HEK293 (cell line): Measurements from ENCODE around the gene NXPH4.

Source experiments
- CTCF ChIA-PET: fragments of 350-600 bp; formaldehyde crosslinking; extraction: SDS; loops from one replicate; lab custom pipeline; 2021; ENCODE audit warnings: antibody characterized with exemption; lab: Yijun Ruan, JAX
- POLR2A ChIA-PET: fragments of 300-600 bp; formaldehyde crosslinking; extraction: SDS; loops from one replicate; lab custom pipeline; 2020; ENCODE audit warnings: antibody characterized with exemption, inconsistent platforms; lab: Yijun Ruan, JAX
- H3K27ac ChIP-seq: fragments of 200-500 bp; sonication (Bioruptor generic); 2 replicates; pipeline ENCODE4 v1.5.1; 2014; ENCODE audit warnings: low read depth, low read length, control low read depth, inconsistent platforms; ENCODE audit errors: extremely low read depth
- H3K36me3 ChIP-seq, 2 experiments: fragments of 200-500 bp in 1 of 2; sonication (Bioruptor generic) in 1 of 2; 1 replicate in 1 of 2; 2 replicates in 1 of 2; pipeline ENCODE4 v1.5.1; 2014 to 2017; ENCODE audit warnings: inconsistent platforms in 2 of 2, low read length in 2 of 2; ENCODE audit not compliant: control insufficient read depth in 2 of 2, insufficient read depth in 1 of 2
- H3K4me1 ChIP-seq: fragments of 200-500 bp; sonication (Bioruptor generic); 2 replicates; pipeline ENCODE4 v1.5.1; 2014; ENCODE audit warnings: mild to moderate bottlenecking, low read length, inconsistent platforms; ENCODE audit not compliant: control insufficient read depth, insufficient read depth
- H3K4me3 ChIP-seq: 2 replicates; pipeline ENCODE4 v1.5.1; 2011; ENCODE audit warnings: low read depth, mild to moderate bottlenecking, control low read depth, low read length, moderate library complexity
- H3K9me3 ChIP-seq: fragments of 200-500 bp; sonication (Bioruptor generic); 2 replicates; pipeline ENCODE4 v1.5.1; 2014; ENCODE audit warnings: low read depth, low read length, inconsistent platforms; ENCODE audit not compliant: control insufficient read depth, insufficient read depth
- EGR2 ChIP-seq: fragments of 450-650 bp; formaldehyde crosslinking; IDR thresholded peaks from 2 replicates; pipeline ENCODE4 v1.5.1; 2016; ENCODE audit warnings: low read depth, missing biosample characterization, missing genetic modification characterization
- GLIS1 ChIP-seq: fragments of 450-650 bp; formaldehyde crosslinking; IDR thresholded peaks from 2 replicates; pipeline ENCODE4 v1.5.1; 2016; ENCODE audit warnings: missing biosample characterization, missing genetic modification characterization
- KLF1 ChIP-seq: fragments of 450-650 bp; formaldehyde crosslinking; IDR thresholded peaks from 2 replicates; pipeline ENCODE4 v1.5.1; 2016; ENCODE audit warnings: missing biosample characterization, missing genetic modification characterization
- KLF9 ChIP-seq: fragments of 450-650 bp; formaldehyde crosslinking; IDR thresholded peaks from 2 replicates; pipeline ENCODE4 v1.5.1; 2016; ENCODE audit warnings: missing biosample characterization, missing genetic modification characterization, low read depth
- OSR2 ChIP-seq: fragments of 450-650 bp; formaldehyde crosslinking; IDR thresholded peaks from 2 replicates; pipeline ENCODE4 v1.5.1; 2016; ENCODE audit warnings: missing biosample characterization, missing genetic modification characterization
- SP2 ChIP-seq: fragments of 450-650 bp; formaldehyde crosslinking; IDR thresholded peaks from 2 replicates; pipeline ENCODE4 v1.5.1; 2016; ENCODE audit warnings: missing biosample characterization, missing genetic modification characterization
- ZBTB1 ChIP-seq: fragments of 450-650 bp; formaldehyde crosslinking; IDR thresholded peaks from 2 replicates; pipeline ENCODE4 v1.5.1; 2016; ENCODE audit warnings: missing biosample characterization, missing genetic modification characterization
- ZEB2 ChIP-seq: fragments of 450-650 bp; formaldehyde crosslinking; IDR thresholded peaks from 2 replicates; pipeline ENCODE4 v1.5.1; 2016; ENCODE audit warnings: missing biosample characterization, missing genetic modification characterization
- ZFHX2 ChIP-seq: fragments of 450-650 bp; formaldehyde crosslinking; conservative IDR thresholded peaks from 2 replicates; pipeline ENCODE4 v1.5.1; 2016; ENCODE audit warnings: missing biosample characterization, missing genetic modification characterization
- ZFP37 ChIP-seq: fragments of 450-650 bp; formaldehyde crosslinking; IDR thresholded peaks from 2 replicates; pipeline ENCODE4 v1.5.1; 2016; ENCODE audit warnings: missing biosample characterization, missing genetic modification characterization
- ZNF19 ChIP-seq: fragments of 450-650 bp; formaldehyde crosslinking; IDR thresholded peaks from 2 replicates; pipeline ENCODE4; 2016; ENCODE audit warnings: missing biosample characterization, missing genetic modification characterization, low read depth
- ZNF341 ChIP-seq: fragments of 450-650 bp; formaldehyde crosslinking; IDR thresholded peaks from 2 replicates; pipeline ENCODE4; 2016; ENCODE audit warnings: low read depth, missing biosample characterization, missing genetic modification characterization
- ZNF404 ChIP-seq: fragments of 450-650 bp; formaldehyde crosslinking; IDR thresholded peaks from 2 replicates; pipeline ENCODE4 v1.5.1; 2017; ENCODE audit warnings: missing biosample characterization, missing genetic modification characterization
- ZNF600 ChIP-seq: fragments of 450-650 bp; formaldehyde crosslinking; IDR thresholded peaks from 2 replicates; pipeline ENCODE4 v1.5.1; 2016; ENCODE audit warnings: missing biosample characterization, missing genetic modification characterization
- ZNF792 ChIP-seq: fragments of 450-650 bp; formaldehyde crosslinking; IDR thresholded peaks from 2 replicates; pipeline ENCODE4 v1.5.1; 2016; ENCODE audit warnings: missing biosample characterization, missing genetic modification characterization
- TF ChIP-seq, protein P1 (sequence below): fragments of 450-650 bp; formaldehyde crosslinking; IDR thresholded peaks from 2 replicates; pipeline ENCODE4 v1.5.1; 2017; ENCODE audit warnings: missing biosample characterization, missing genetic modification characterization
- TF ChIP-seq, protein P2 (sequence below): fragments of 450-650 bp; formaldehyde crosslinking; IDR thresholded peaks from 2 replicates; pipeline ENCODE4; 2016; ENCODE audit warnings: missing biosample characterization, missing genetic modification characterization
- TF ChIP-seq, protein P3 (sequence below): fragments of 450-650 bp; formaldehyde crosslinking; IDR thresholded peaks from 2 replicates; pipeline ENCODE4 v1.5.1; 2016; ENCODE audit warnings: missing biosample characterization, missing genetic modification characterization
- TF ChIP-seq, protein P4 (sequence below): fragments of 450-650 bp; IDR thresholded peaks from 2 replicates; pipeline ENCODE4 v1.5.1; 2018; ENCODE audit warnings: missing biosample characterization, mild to moderate bottlenecking, missing genetic modification characterization

The NXPH4 gene

DNA sequence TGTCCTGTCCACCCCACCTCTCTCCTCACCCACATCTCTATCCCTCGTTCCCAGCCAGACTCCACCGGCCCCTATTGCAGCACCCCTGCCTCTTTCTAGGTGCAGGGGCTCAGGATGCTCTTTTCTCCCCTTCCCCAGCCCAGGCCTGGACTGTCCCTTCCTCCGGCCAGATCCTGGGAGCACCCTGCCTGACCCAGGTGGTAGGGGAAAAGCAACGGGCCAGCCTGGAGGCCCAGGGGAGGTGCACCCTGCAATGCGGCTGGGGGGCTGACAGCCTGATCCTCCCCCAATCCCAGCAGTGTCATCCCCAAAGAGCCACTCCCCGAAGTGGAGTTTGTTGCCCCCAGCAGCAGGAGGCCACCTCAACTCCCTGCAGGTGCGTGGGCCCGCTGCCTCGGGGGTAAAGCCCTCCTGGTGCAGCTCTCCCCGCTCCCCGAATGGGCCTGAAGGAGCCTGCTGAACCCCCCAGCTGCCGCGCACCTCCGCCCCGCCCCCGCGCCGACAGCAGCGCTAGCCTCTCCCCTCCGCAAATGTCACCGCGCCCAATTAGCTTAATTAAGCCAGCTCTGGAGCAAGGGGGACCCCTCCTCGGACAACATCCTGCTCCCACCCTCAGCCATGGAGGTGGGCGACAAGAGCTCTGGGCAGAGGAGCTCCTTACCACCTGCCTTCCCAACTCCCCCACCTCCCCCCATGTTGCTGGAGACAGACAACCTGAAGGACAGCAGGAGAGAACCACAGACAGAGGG lies 4.7 kb downstream of the NXPH4 start (continued):
- TF ChIP-seq ZNF404 (no peak), GLIS1 (peak; percentile 73), ZFP37 (tag by site-specific recombination) (no peak), ZEB2 (tag by site-specific recombination) (no peak)
- TF ChIP-seq, protein P1, sequence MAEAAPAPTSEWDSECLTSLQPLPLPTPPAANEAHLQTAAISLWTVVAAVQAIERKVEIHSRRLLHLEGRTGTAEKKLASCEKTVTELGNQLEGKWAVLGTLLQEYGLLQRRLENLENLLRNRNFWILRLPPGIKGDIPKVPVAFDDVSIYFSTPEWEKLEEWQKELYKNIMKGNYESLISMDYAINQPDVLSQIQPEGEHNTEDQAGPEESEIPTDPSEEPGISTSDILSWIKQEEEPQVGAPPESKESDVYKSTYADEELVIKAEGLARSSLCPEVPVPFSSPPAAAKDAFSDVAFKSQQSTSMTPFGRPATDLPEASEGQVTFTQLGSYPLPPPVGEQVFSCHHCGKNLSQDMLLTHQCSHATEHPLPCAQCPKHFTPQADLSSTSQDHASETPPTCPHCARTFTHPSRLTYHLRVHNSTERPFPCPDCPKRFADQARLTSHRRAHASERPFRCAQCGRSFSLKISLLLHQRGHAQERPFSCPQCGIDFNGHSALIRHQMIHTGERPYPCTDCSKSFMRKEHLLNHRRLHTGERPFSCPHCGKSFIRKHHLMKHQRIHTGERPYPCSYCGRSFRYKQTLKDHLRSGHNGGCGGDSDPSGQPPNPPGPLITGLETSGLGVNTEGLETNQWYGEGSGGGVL (tag by site-specific recombination), result 0 out of 2 replicates have a peak, but pooled peaks have one; percentile 11

DNA sequence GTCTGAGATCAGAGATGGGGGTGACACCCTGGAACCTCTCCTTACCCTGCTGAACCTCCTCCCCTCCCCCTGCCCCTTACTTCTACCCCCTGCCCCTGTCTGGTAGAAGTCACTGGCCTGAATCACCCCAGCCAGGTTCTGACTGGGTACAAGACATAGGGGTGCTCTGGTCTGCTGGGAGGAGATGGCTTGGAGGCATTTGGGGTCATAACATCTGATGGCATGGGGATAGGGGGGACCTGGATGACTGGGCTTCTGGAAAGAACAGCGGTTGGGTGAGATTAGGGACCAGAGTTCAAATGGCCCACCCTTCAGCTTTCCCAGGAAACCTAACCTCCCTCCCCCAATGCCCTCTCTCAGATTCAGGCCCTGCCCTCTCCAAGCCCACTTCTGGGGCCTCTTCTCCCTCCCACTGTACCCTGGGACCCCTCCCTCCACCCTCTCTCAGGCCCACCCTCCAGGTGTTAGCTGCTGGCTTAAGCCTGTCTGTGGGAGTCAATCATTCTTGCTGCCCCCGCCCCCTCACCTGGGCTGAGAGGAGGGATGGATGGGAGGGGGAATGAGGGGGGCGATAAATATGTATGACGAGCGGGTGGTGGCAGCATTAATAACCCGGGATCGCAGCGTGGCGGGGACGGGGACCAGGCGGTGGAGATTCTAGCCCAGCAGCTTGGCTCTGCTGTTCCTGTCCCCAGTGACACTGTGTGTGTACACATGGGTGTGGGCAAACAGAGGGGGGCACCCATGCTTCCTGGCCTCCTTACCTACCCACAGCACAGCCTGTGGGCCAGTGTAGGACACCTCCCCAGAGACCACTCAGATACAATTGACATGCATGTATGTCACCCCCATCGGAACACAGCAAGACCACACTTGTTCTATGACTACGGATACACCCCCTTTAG lies 5.9 kb downstream of the NXPH4 start:
- ChIA-PET POLR2A (interaction anchor here (0.8 kb wide), 1 partner anchor 11 kb away, joined by 3 read pairs; no protein-coding TSS in a partner anchor), CTCF (interaction anchor here (2.0 to 13.7 kb wide), 2 partner anchors 9 to 17 kb away, joined by 7 to 192 read pairs; a partner anchor contains a TSS)
- H3K4me3 ChIP-seq, result no peak overlapping the region
- peaks cover 2% of the 10 kb centered on the region; the same call in 1 of the 2 replicates for H3K4me1 ChIP-seq
- no peaks in the 10 kb centered on the region for H3K9me3 ChIP-seq
- no peak for TF ChIP-seq KLF9 (tag by site-specific recombination)
- TF ChIP-seq EGR2 (tag by site-specific recombination), result peak; percentile 93
- TF ChIP-seq KLF1 (tag by site-specific recombination), result peak; percentile 22; the same call in 1 of the 2 replicates
- TF ChIP-seq ZNF600 (tag by site-specific recombination), result no peak
- TF ChIP-seq ZNF792 (tag by site-specific recombination), result no peak
- TF ChIP-seq OSR2 (tag by site-specific recombination), result no peak
- TF ChIP-seq, protein P2, sequence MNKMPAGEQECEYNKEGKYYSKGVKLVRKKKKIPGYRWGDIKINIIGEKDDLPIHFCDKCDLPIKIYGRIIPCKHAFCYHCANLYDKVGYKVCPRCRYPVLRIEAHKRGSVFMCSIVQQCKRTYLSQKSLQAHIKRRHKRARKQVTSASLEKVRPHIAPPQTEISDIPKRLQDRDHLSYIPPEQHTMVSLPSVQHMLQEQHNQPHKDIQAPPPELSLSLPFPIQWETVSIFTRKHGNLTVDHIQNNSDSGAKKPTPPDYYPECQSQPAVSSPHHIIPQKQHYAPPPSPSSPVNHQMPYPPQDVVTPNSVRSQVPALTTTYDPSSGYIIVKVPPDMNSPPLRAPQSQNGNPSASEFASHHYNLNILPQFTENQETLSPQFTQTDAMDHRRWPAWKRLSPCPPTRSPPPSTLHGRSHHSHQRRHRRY (tag by site-specific recombination), result no peak
- TF ChIP-seq, protein P3, sequence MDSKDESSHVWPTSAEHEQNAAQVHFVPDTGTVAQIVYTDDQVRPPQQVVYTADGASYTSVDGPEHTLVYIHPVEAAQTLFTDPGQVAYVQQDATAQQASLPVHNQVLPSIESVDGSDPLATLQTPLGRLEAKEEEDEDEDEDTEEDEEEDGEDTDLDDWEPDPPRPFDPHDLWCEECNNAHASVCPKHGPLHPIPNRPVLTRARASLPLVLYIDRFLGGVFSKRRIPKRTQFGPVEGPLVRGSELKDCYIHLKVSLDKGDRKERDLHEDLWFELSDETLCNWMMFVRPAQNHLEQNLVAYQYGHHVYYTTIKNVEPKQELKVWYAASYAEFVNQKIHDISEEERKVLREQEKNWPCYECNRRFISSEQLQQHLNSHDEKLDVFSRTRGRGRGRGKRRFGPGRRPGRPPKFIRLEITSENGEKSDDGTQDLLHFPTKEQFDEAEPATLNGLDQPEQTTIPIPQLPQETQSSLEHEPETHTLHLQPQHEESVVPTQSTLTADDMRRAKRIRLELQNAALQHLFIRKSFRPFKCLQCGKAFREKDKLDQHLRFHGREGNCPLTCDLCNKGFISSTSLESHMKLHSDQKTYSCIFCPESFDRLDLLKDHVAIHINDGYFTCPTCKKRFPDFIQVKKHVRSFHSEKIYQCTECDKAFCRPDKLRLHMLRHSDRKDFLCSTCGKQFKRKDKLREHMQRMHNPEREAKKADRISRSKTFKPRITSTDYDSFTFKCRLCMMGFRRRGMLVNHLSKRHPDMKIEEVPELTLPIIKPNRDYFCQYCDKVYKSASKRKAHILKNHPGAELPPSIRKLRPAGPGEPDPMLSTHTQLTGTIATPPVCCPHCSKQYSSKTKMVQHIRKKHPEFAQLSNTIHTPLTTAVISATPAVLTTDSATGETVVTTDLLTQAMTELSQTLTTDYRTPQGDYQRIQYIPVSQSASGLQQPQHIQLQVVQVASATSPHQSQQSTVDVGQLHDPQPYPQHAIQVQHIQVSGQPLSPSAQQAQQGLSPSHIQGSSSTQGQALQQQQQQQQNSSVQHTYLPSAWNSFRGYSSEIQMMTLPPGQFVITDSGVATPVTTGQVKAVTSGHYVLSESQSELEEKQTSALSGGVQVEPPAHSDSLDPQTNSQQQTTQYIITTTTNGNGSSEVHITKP (tag by site-specific recombination), result peak; percentile 43; the same call in 1 of the 2 replicates
- no peak for TF ChIP-seq ZBTB1 (tag by site-specific recombination)
- TF ChIP-seq, protein P1 (tag by site-specific recombination), result no peak
- TF ChIP-seq SP2 (tag by site-specific recombination), result peak; percentile 27
- TF ChIP-seq, protein P4, sequence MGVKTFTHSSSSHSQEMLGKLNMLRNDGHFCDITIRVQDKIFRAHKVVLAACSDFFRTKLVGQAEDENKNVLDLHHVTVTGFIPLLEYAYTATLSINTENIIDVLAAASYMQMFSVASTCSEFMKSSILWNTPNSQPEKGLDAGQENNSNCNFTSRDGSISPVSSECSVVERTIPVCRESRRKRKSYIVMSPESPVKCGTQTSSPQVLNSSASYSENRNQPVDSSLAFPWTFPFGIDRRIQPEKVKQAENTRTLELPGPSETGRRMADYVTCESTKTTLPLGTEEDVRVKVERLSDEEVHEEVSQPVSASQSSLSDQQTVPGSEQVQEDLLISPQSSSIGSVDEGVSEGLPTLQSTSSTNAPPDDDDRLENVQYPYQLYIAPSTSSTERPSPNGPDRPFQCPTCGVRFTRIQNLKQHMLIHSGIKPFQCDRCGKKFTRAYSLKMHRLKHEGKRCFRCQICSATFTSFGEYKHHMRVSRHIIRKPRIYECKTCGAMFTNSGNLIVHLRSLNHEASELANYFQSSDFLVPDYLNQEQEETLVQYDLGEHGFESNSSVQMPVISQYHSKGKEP (tag by site-specific recombination), result no peak
- TF ChIP-seq ZNF341 (tag by site-specific recombination), result peak; percentile 60
- TF ChIP-seq ZNF19 (tag by site-specific recombination), result no peak
- peak; percentile 93 for TF ChIP-seq ZFHX2 (tag by site-specific recombination)
- H3K27ac ChIP-seq, result no peak overlapping the region
- H3K36me3 ChIP-seq, result no peaks in the 10 kb centered on the region
